GM12892 (cell line): Measurements from ENCODE around the gene SLBP.

Source experiments
- DNase-seq: peaks from one replicate; pipeline ENCODE4 v3.0.0; 2011; ENCODE audit not compliant: insufficient read length
- FAIRE-seq: peaks from 2 replicates; lab custom pipeline; 2011; peaks lifted over from hg19 to GRCh38; lab: Jason Lieb, UNC
- POLR2A ChIP-seq: IDR thresholded peaks from 2 replicates; pipeline ENCODE4 v1.6.1; 2011; ENCODE audit warnings: low read depth, low read length, control low read depth
- POLR2AphosphoS5 ChIP-seq: IDR thresholded peaks from 2 replicates; pipeline ENCODE4 v1.6.1; 2011; ENCODE audit warnings: low read depth, low read length, control low read depth
- TAF1 ChIP-seq: IDR thresholded peaks from 2 replicates; pipeline ENCODE4 v1.6.1; 2011; ENCODE audit warnings: low read depth, mild to moderate bottlenecking, control low read depth, low read length, borderline replicate concordance

Gene SLBP

DNA sequence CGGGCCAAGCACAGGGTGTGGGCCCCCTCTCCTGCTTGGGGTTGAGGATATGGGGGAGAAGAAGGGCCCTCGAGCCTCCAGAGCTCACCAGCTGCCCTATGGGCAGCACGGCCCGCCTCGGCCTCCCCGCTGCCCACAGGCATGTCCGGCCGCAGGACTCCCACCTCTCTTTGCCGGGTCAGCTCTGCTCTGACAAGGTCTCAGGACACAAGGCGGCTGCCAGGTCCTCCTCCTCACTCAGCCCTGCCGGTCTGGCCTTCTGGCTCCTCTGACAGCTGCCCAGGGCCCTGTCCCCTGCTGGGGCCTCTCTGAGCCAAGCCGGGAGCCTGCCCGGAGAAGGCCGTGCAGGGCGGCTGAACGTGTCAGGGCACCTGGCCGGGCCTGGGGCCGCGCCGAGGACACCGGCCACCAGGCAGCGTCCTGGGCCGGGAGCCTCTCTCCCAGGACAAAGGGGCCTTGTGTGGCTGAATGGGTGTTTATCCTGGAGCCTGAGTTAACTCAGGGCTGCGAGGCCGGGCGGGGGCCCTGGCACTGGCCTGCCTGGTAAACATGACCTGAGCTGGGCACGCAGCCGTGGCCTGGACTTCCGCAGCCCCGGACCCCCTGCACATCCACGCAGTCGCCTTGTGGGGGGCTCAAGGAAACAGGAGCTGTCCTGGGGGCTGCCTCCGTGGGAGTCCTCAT is 34.9 kb upstream of the SLBP start:
- no peak for FAIRE-seq
- no peak for DNase-seq

GRCh38 chr4:1746265-1746691 is 34.2 kb upstream of the SLBP start:
- TF ChIP-seq POLR2AphosphoS5 (no peak), TAF1 (no peak), POLR2A (no peak)
- FAIRE-seq (peak; percentile 62), DNase-seq (peak; percentile 87)

More for the DNA sequence above, 34.9 kb upstream of the SLBP start:
- TF ChIP-seq TAF1, result no peak
- no peak for TF ChIP-seq POLR2AphosphoS5

- FAIRE-seq, result no peak
- TF ChIP-seq POLR2AphosphoS5, result peak; percentile 53; the same call in 1 of the 2 replicates
- no peak for TF ChIP-seq POLR2A
- DNase-seq, result no peak
Measured at GRCh38 chr4:1745697-1746096, 33.6 kb upstream of the SLBP start.

DNA sequence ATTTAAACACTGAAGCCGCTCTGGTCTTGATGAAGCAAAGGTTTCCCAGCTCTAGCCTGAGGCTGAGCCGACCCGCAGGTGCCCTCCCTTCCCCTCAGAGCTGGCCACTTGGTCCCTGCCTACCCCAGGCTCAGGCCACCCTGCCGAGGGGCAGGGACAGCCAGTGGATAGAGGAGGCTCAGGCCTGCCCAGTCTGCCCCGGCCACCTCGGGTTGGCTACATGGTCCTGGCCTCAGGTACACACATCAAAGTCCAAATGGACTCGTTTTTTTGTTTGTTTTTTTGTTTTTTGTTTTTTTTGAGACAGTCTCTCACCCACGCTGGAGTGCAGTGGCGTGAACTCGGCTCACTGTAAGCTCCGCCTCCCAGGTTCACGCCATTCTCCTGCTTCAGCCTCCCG is 33.0 kb upstream of the SLBP start:
- TF ChIP-seq TAF1 (no peak), POLR2A (no peak), POLR2AphosphoS5 (no peak)
- FAIRE-seq, result no peak
- no peak for DNase-seq

DNA sequence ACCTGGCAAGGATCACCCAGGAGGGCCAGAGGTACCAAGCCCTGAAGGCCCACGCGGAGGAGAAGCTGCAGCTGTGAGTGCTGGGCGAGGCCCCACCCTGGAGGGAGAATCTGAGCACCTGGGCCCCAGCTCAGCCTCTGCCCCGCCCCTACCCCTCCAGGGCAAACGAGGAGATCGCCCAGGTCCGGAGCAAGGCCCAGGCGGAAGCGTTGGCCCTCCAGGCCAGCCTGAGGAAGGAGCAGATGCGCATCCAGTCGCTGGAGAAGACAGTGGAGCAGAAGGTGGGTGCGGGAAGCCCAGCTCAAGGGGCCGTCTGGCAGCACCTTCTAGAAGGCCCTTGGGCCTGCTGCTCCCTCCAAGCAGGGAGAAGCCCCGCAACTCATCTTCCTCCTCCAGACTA is 32.4 kb upstream of the SLBP start:
- no peak for TF ChIP-seq TAF1
- no peak for TF ChIP-seq POLR2A
- TF ChIP-seq POLR2AphosphoS5, result no peak
- DNase-seq, result no peak
- no peak for FAIRE-seq

GRCh38 chr4:1743975-1744374 is 31.9 kb upstream of the SLBP start:
- DNase-seq (no peak), FAIRE-seq (no peak)
- TF ChIP-seq POLR2A (no peak), TAF1 (no peak), POLR2AphosphoS5 (no peak)

- FAIRE-seq (no peak), DNase-seq (no peak)
- no peak for TF ChIP-seq TAF1
- no peak for TF ChIP-seq POLR2A
- TF ChIP-seq POLR2AphosphoS5, result no peak
Measured at GRCh38 chr4:1743551-1743950, 31.4 kb upstream of the SLBP start.

- TF ChIP-seq POLR2AphosphoS5, result no peak
- no peak for TF ChIP-seq POLR2A
- no peak for TF ChIP-seq TAF1
- no peak for DNase-seq
- no peak for FAIRE-seq
Measured at GRCh38 chr4:1741208-1741607, 29.1 kb upstream of the SLBP start.

DNA sequence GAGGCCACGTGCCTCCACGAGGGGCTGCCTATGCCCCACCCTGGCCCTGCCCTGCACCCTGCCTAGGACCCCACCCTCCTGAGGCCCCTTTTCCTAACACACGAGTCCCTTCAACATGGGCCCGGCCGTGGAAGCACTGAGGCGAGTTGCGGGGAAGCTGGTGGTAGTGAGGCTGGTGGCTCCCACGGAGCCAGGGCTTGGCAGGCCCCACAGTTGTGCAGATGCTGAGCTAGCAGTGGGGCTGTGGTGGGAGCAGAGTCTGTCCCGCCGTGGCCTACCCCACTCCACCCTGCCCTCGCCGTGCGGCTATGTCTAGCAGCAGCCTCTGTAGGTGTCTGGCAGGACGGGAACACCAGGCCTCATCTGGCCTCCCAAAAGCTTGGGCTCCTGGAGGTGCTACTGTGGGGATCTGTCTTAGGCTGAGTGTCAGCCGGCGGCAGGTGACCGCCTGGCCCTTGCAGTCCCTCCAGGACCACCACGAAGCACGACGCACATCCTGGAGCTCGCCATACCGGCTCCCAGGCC is 28.0 kb upstream of the SLBP start:
- no peak for DNase-seq
- TF ChIP-seq TAF1 (no peak), POLR2A (no peak), POLR2AphosphoS5 (no peak)
- FAIRE-seq, result no peak

GRCh38 chr4:1739358-1739757 is 27.2 kb upstream of the SLBP start:
- no peak for FAIRE-seq
- no peak for TF ChIP-seq POLR2AphosphoS5
- TF ChIP-seq POLR2A, result no peak
- TF ChIP-seq TAF1, result no peak
- DNase-seq, result no peak

GRCh38 chr4:1738410-1738809 is 26.3 kb upstream of the SLBP start:
- FAIRE-seq, result no peak
- TF ChIP-seq POLR2AphosphoS5 (no peak), POLR2A (no peak)

GRCh38 chr4:1737666-1738065 is 25.5 kb upstream of the SLBP start:
- DNase-seq (no peak), FAIRE-seq (no peak)
- TF ChIP-seq TAF1 (no peak), POLR2AphosphoS5 (no peak), POLR2A (no peak)

More at GRCh38 chr4:1738410-1738809, 26.3 kb upstream of the SLBP start:
- no peak for DNase-seq
